Globus pallidus (tissue), 1 donor: ENCODE results near the gene PTGR3.

ENCODE experiments used
- DNase-seq: peaks from one replicate; pipeline ENCODE4 v3.0.0-alpha.2; 2015; ENCODE audit warnings: low spot score

The PTGR3 gene

GRCh38 chr18:75235896-75236295 lies 27.0 kb upstream of the PTGR3 start:
- DNase-seq = no peak

GRCh38 chr18:75234901-75235300 lies 26.0 kb upstream of the PTGR3 start:
- no peak for DNase-seq

- DNase-seq = no peak
Observed at GRCh38 chr18:75231053-75231406, 22.1 kb upstream of the PTGR3 start.

- no peak for DNase-seq
Observed at GRCh38 chr18:75230163-75231052, 21.5 kb upstream of the PTGR3 start.

- DNase-seq = no peak
Observed at GRCh38 chr18:75229437-75229836, 20.5 kb upstream of the PTGR3 start.

- DNase-seq = no peak
Observed at GRCh38 chr18:75228967-75229366, 20.0 kb upstream of the PTGR3 start.

GRCh38 chr18:75227535-75228296 lies 18.8 kb upstream of the PTGR3 start:
- DNase-seq = no peak

- no peak for DNase-seq
Observed at GRCh38 chr18:75226956-75227316, 18.0 kb upstream of the PTGR3 start.

GRCh38 chr18:75226286-75226955 lies 17.5 kb upstream of the PTGR3 start:
- no peak for DNase-seq

GRCh38 chr18:75223687-75224347 lies 14.9 kb upstream of the PTGR3 start:
- no peak for DNase-seq

GRCh38 chr18:75222407-75222806 lies 13.5 kb upstream of the PTGR3 start:
- DNase-seq = no peak

- no peak for DNase-seq
Observed at GRCh38 chr18:75221897-75222296, 13.0 kb upstream of the PTGR3 start.

GRCh38 chr18:75221397-75221796 lies 12.5 kb upstream of the PTGR3 start:
- no peak for DNase-seq

- DNase-seq = no peak
Observed at GRCh38 chr18:75220551-75221355, 11.8 kb upstream of the PTGR3 start.

- DNase-seq = no peak
Observed at GRCh38 chr18:75219745-75220375, 10.9 kb upstream of the PTGR3 start.

- DNase-seq = no peak
Observed at GRCh38 chr18:75218065-75218923, 9.4 kb upstream of the PTGR3 start.

- DNase-seq = no peak
Observed at GRCh38 chr18:75216911-75217689, 8.2 kb upstream of the PTGR3 start.

- DNase-seq = no peak
Observed at GRCh38 chr18:75216212-75216910, 7.4 kb upstream of the PTGR3 start.

- no peak for DNase-seq
Observed at GRCh38 chr18:75215663-75216062, 6.7 kb upstream of the PTGR3 start.
